Prostate gland (tissue), 2 donors: ENCODE measurements around the gene PAK5.

Experiments used
- POLR2AphosphoS5 ChIP-seq: sonication (generic); formaldehyde crosslinking; IDR thresholded peaks from one replicate; pipeline ENCODE4 v1.6.1; 2017; ENCODE audit warnings: antibody characterized with exemption
- TF ChIP-seq, protein P1 (sequence below), 4 experiments: fragments of 200-600 bp in 2 of 4; fragments of 450-650 bp in 2 of 4; sonication (generic) in 2 of 4; IDR thresholded peaks; 1 replicate in 3 of 4; 2 replicates in 1 of 4; pipeline ENCODE4 v1.5.1; 2016 to 2019; ENCODE audit warnings: antibody characterized with exemption in 4 of 4, mild to moderate bottlenecking in 2 of 4, moderate library complexity in 2 of 4

GRCh38 chr20:9490631-9491030 lies 348.2 kb downstream of the PAK5 start:
- TF ChIP-seq, protein P1, sequence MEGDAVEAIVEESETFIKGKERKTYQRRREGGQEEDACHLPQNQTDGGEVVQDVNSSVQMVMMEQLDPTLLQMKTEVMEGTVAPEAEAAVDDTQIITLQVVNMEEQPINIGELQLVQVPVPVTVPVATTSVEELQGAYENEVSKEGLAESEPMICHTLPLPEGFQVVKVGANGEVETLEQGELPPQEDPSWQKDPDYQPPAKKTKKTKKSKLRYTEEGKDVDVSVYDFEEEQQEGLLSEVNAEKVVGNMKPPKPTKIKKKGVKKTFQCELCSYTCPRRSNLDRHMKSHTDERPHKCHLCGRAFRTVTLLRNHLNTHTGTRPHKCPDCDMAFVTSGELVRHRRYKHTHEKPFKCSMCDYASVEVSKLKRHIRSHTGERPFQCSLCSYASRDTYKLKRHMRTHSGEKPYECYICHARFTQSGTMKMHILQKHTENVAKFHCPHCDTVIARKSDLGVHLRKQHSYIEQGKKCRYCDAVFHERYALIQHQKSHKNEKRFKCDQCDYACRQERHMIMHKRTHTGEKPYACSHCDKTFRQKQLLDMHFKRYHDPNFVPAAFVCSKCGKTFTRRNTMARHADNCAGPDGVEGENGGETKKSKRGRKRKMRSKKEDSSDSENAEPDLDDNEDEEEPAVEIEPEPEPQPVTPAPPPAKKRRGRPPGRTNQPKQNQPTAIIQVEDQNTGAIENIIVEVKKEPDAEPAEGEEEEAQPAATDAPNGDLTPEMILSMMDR (IDR thresholded peaks at IDR 0.05) = no peak
- TF ChIP-seq POLR2AphosphoS5 = no peak
